CD4-positive, CD25-positive, alpha-beta regulatory T cell (primary cell): ENCODE results near the gene LDLR. TPM values are rescaled to one million over a fixed set of nuclear protein-coding genes. Genes with fewer than 3 reads are reported as not detected.
"Not testable (repeated sequence)": the region's sequence is repeated elsewhere in the genome, so short reads cannot be mapped to it uniquely, and the experiment has no call there.

ENCODE experiments used
- ATAC-seq, 2 donors: fragments of 150-1000 bp; cut with Tn5 transposase; one replicate each; pipeline ENCODE4 v1.10.0; 2021; ENCODE audit warnings: low read depth in 2 of 2, moderate number of reproducible peaks in 2 of 2, moderate library complexity in 1 of 2
- DNase-seq, 3 donors: peaks; one replicate each; pipeline versions ENCODE4 v3.0.0 to v3.0.0-alpha.2; 2012 to 2022; ENCODE audit warnings: mixed read lengths in 1 of 3
- H3K27ac ChIP-seq: one replicate; pipeline ENCODE4 v1.7.0; 2013; ENCODE audit warnings: mild to moderate bottlenecking, low read length; ENCODE audit not compliant: insufficient read depth, poor library complexity, severe bottlenecking
- H3K27me3 ChIP-seq: one replicate; pipeline ENCODE4 v1.7.0; 2013; ENCODE audit warnings: low read length; ENCODE audit not compliant: control insufficient read depth, insufficient read depth
- H3K36me3 ChIP-seq: one replicate; pipeline ENCODE4 v1.7.0; 2013; ENCODE audit warnings: mild to moderate bottlenecking, low read length, moderate library complexity; ENCODE audit not compliant: control insufficient read depth, insufficient read depth
- H3K4me1 ChIP-seq: 2 replicates; pipeline ENCODE4 v1.7.0; 2013; ENCODE audit warnings: mild to moderate bottlenecking, low read length; ENCODE audit not compliant: insufficient read depth, control insufficient read depth, poor library complexity, severe bottlenecking
- H3K4me3 ChIP-seq: one replicate; pipeline ENCODE4 v1.7.0; 2013; ENCODE audit warnings: low read depth, mild to moderate bottlenecking, low read length, moderate library complexity
- H3K9me3 ChIP-seq, 2 experiments: 1 replicate in 1 of 2; 2 replicates in 1 of 2; pipeline ENCODE4 v1.7.0; 2013; ENCODE audit warnings: low read length in 2 of 2, mild to moderate bottlenecking in 1 of 2, moderate library complexity in 1 of 2; ENCODE audit not compliant: control insufficient read depth in 2 of 2
- H3K27ac Mint-ChIP-seq, 3 donors: one replicate each; pipeline ENCODE4 v1.8.0; 2020 to 2022; ENCODE audit warnings: mild to moderate bottlenecking in 3 of 3, mixed read lengths in 3 of 3, moderate library complexity in 2 of 3
- H3K27me3 Mint-ChIP-seq: one replicate; pipeline ENCODE4 v1.8.0; 2022; ENCODE audit warnings: mild to moderate bottlenecking, mixed read lengths
- H3K36me3 Mint-ChIP-seq: one replicate; pipeline ENCODE4 v1.8.0; 2020; ENCODE audit warnings: mixed read lengths
- H3K4me1 Mint-ChIP-seq, 4 donors: one replicate each; pipeline ENCODE4 v1.8.0; 2020 to 2022; ENCODE audit warnings: mixed read lengths in 4 of 4, mild to moderate bottlenecking in 1 of 4
- H3K4me3 Mint-ChIP-seq, 4 donors: one replicate each; pipeline ENCODE4 v1.8.0; 2020 to 2022; ENCODE audit warnings: mild to moderate bottlenecking in 4 of 4, mixed read lengths in 4 of 4, moderate library complexity in 3 of 4
- H3K9me3 Mint-ChIP-seq, 7 donors: one replicate each; pipeline ENCODE4 v1.8.0; 2020 to 2022; ENCODE audit warnings: mixed read lengths in 7 of 7, mild to moderate bottlenecking in 3 of 7, moderate library complexity in 2 of 7
- polyA plus RNA-seq, 4 donors: library from polyadenylated mRNA; unstranded; fragments of 300-500 nt; fragmentation: Illumina TruSeq; gene quantifications; one replicate each; pipeline ENCODE4 v1.2.3, GENCODE V29; 2021
- total RNA-seq: library from RNA; stranded (reverse); gene quantifications from one replicate; pipeline ENCODE4 v1.2.3, GENCODE V29; 2022

LDLR gene
- total and polyA plus RNA-seq, 5 donors from 2014 or later, result 5.1 to 108 (median 11.8) TPM

DNA sequence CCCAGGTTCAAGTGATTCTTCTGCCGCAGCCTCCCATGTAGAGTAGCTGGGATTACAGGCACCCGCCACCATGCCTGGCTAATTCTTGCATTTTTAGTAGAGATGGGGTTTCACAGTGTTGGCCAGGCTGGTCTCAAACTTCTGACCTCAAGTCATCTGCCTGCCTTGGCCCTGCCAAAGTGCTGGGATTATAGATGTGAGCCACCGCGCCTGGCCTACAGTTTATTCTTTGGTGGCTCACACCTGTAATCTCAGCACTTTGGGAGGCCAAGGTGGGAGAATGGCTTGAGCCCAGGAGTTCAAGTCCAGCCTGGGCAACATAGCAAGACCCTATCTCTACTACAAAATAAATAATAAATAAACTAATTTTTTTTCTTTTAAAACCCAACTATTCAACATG, 34.9 kb downstream of the LDLR start:
- not testable (repeated sequence) for H3K4me3 ChIP-seq

GRCh38 chr19:11125994-11126685, 36.9 kb downstream of the LDLR start:
- Histone ChIP-seq H3K27ac (no peak overlapping the region), H3K36me3 (peaks cover 40% of the 10 kb centered on the region), H3K27me3 (no peaks in the 10 kb centered on the region), H3K9me3 (no peaks in the 10 kb centered on the region), H3K4me3 (no peak overlapping the region), H3K4me1 (peaks cover 4% of the 10 kb centered on the region)
- no peaks in the 10 kb centered on the region for H3K27me3 Mint-ChIP-seq
- no peak overlapping the region for H3K4me3 Mint-ChIP-seq
- H3K4me1 Mint-ChIP-seq, result peaks cover 0 to 9% (median 3%) of the 10 kb centered on the region in 4 donors
- DNase-seq (peak; percentile 54 to 71 (median 65)), ATAC-seq (peak; percentile 63)
- peaks cover 12% of the 10 kb centered on the region for H3K36me3 Mint-ChIP-seq
- H3K9me3 Mint-ChIP-seq, result no peaks in the 10 kb centered on the region
- H3K27ac Mint-ChIP-seq, result peak overlapping the region in 2 of 3 donors; percentile 52 to 54

More for the DNA sequence above, 34.9 kb downstream of the LDLR start:
- peaks cover 39% of the 10 kb centered on the region for H3K36me3 ChIP-seq
- H3K36me3 Mint-ChIP-seq, result peaks cover 12% of the 10 kb centered on the region
- H3K27me3 Mint-ChIP-seq, H3K4me3 Mint-ChIP-seq, DNase-seq, H3K9me3 Mint-ChIP-seq, H3K4me1 ChIP-seq, H3K27me3 ChIP-seq, ATAC-seq, H3K4me1 Mint-ChIP-seq, H3K27ac ChIP-seq, H3K27ac Mint-ChIP-seq, H3K9me3 ChIP-seq: not testable (repeated sequence)

- H3K27ac ChIP-seq, result no peak overlapping the region
- DNase-seq (no peak), ATAC-seq (no peak)
- H3K27me3 Mint-ChIP-seq, result no peaks in the 10 kb centered on the region
- peaks cover 16% of the 10 kb centered on the region for H3K36me3 Mint-ChIP-seq
- H3K4me1 ChIP-seq, result peaks cover 4% of the 10 kb centered on the region
- H3K9me3 ChIP-seq, result no peaks in the 10 kb centered on the region
- H3K36me3 ChIP-seq, result peaks cover 48% of the 10 kb centered on the region
- H3K27me3 ChIP-seq, result no peaks in the 10 kb centered on the region
- peaks cover 0 to 9% (median 3%) of the 10 kb centered on the region in 4 donors for H3K4me1 Mint-ChIP-seq
- H3K9me3 Mint-ChIP-seq, result no peaks in the 10 kb centered on the region
- no peak overlapping the region for H3K27ac Mint-ChIP-seq
- no peak overlapping the region for H3K4me3 Mint-ChIP-seq
- H3K4me3 ChIP-seq, result no peak overlapping the region
Measured at GRCh38 chr19:11127905-11128304, 38.6 kb downstream of the LDLR start.

GRCh38 chr19:11130824-11131455, 41.7 kb downstream of the LDLR start:
- H3K36me3 Mint-ChIP-seq, result peaks cover 22% of the 10 kb centered on the region
- H3K9me3 ChIP-seq, result no peaks in the 10 kb centered on the region
- peak overlapping the region in 2 of 3 donors; percentile 52 to 70 for H3K27ac Mint-ChIP-seq
- no peaks in the 10 kb centered on the region for H3K9me3 Mint-ChIP-seq
- DNase-seq, result peak; percentile 53 to 71 (median 65)
- H3K4me3 Mint-ChIP-seq, result no peak overlapping the region
- peak; percentile 71 to 76 for ATAC-seq
- H3K27me3 Mint-ChIP-seq, result no peaks in the 10 kb centered on the region
- H3K27me3 ChIP-seq, result no peaks in the 10 kb centered on the region
- peaks cover 41% of the 10 kb centered on the region for H3K36me3 ChIP-seq
- no peak overlapping the region for H3K4me3 ChIP-seq
- peaks cover 4% of the 10 kb centered on the region for H3K4me1 ChIP-seq
- H3K27ac ChIP-seq, result no peak overlapping the region
- H3K4me1 Mint-ChIP-seq, result peaks cover 0 to 9% (median 6%) of the 10 kb centered on the region in 4 donors

GRCh38 chr19:11131471-11131870, 42.2 kb downstream of the LDLR start:
- Histone ChIP-seq H3K9me3 (no peaks in the 10 kb centered on the region), H3K27me3 (no peaks in the 10 kb centered on the region), H3K36me3 (peaks cover 39% of the 10 kb centered on the region), H3K4me1 (peaks cover under 1% of the 10 kb centered on the region), H3K27ac (no peak overlapping the region), H3K4me3 (no peak overlapping the region)
- no peaks in the 10 kb centered on the region for H3K9me3 Mint-ChIP-seq
- DNase-seq (no peak), ATAC-seq (no peak)
- no peaks in the 10 kb centered on the region for H3K27me3 Mint-ChIP-seq
- peaks cover 0 to 5% (median 4%) of the 10 kb centered on the region in 4 donors for H3K4me1 Mint-ChIP-seq
- H3K36me3 Mint-ChIP-seq, result peaks cover 19% of the 10 kb centered on the region
- H3K27ac Mint-ChIP-seq, result no peak overlapping the region
- no peak overlapping the region for H3K4me3 Mint-ChIP-seq

GRCh38 chr19:11136400-11137101, 47.3 kb downstream of the LDLR start:
- Histone ChIP-seq H3K27ac (no peak overlapping the region), H3K4me3 (no peak overlapping the region), H3K9me3 (no peaks in the 10 kb centered on the region), H3K36me3 (peaks cover 6% of the 10 kb centered on the region), H3K4me1 (peaks cover 9% of the 10 kb centered on the region), H3K27me3 (no peaks in the 10 kb centered on the region)
- Mint-ChIP-seq H3K4me3 (peak overlapping the region in 2 of 4 donors; percentile 31 to 72), H3K27ac (peak overlapping the region in 1 of 3 donors; percentile 88), H3K4me1 (peaks cover 5 to 12% (median 7%) of the 10 kb centered on the region in 4 donors), H3K36me3 (peaks cover 6% of the 10 kb centered on the region), H3K27me3 (peaks cover 5% of the 10 kb centered on the region), H3K9me3 (no peaks in the 10 kb centered on the region)
- ATAC-seq (no peak), DNase-seq (no peak)

DNA sequence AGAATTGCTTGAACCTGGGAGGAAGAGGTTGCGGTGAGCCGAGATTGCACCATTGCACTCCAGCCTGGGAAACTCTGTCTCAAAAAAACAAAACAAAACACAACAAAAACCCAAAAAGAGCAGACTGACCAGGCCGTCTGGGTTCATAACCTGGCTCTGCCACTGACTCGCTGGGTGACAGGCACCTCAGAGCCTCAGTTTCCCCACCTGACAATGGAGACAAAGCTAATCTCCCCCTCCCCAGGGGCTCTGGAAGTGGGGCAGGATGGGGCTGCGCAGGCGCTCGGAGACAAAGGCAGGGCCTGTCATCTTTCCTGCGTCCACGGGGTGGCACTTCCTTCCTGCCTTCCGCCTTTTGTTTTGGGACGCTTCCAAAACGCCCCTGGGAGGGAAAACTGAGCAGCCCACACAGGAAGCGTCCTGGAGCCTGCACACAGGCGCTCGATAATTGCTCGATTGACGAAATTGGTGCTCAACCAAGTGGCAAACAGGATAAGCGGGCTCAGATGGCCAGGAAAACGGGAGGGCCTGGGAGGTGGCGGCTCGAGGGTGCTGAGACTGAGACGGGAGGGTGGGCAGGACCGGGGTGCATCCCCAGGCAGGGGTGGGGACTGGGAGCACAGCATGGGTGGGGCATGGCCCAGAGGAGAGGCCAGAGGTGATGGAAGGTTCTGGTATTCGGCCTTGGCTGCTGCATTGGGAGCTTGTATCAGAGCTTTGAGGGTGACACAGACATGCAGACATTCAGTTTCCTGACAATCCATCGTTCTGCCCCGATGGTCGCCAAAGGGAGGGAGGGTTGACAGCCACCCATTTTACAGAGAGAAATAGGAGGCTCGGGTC, 48.5 kb downstream of the LDLR start:
- Mint-ChIP-seq H3K36me3 (peaks cover 5% of the 10 kb centered on the region), H3K9me3 (no peaks in the 10 kb centered on the region), H3K27ac (peak overlapping the region; percentile 26 to 88 (median 76)), H3K4me1 (peaks cover 5 to 12% (median 7%) of the 10 kb centered on the region in 4 donors), H3K4me3 (peak overlapping the region; percentile 72 to 90 (median 80)), H3K27me3 (peaks cover 5% of the 10 kb centered on the region)
- H3K9me3 ChIP-seq, result no peaks in the 10 kb centered on the region
- H3K36me3 ChIP-seq, result no peaks in the 10 kb centered on the region
- DNase-seq, result peak; percentile 43 to 65 (median 45)
- H3K27ac ChIP-seq, result no peak overlapping the region
- H3K4me3 ChIP-seq, result peak overlapping the region; percentile 50
- ATAC-seq, result peak; percentile 64 to 69
- peaks cover 11% of the 10 kb centered on the region for H3K4me1 ChIP-seq
- no peaks in the 10 kb centered on the region for H3K27me3 ChIP-seq
